GM12878 (cell line): ENCODE data around the gene HS6ST3. TPM values are rescaled to one million over a fixed set of nuclear protein-coding genes. Genes with fewer than 3 reads are reported as not detected.

ENCODE experiments used
- ATAC-seq: fragments of 200-7000 bp; cut with Tn5 transposase; 3 replicates; pipeline ENCODE4 v1.9.1; 2020; ENCODE audit warnings: mild to moderate bottlenecking, moderate library complexity
- BruUV-seq: library from RNA; stranded (reverse); fragments of 400-500 nt; replicated peaks from 2 replicates; lab custom pipeline; 2021; lab: Mats Ljungman, UMichigan
- CTCF ChIA-PET: fragments of 300-600 bp; sonication (Branson Sonifier 250); formaldehyde crosslinking; extraction: SDS; loops from one replicate; lab custom pipeline; 2021; ENCODE audit warnings: inconsistent platforms; lab: Yijun Ruan, JAX
- POLR2A ChIA-PET: fragments of 350-600 bp; formaldehyde crosslinking; extraction: SDS; loops from one replicate; lab custom pipeline; 2021; ENCODE audit warnings: inconsistent platforms; lab: Charles Lee
- RAD21 ChIA-PET: fragments of 300-600 bp; sonication (Branson Sonifier 250); formaldehyde crosslinking; loops from one replicate; lab custom pipeline; 2023; ENCODE audit warnings: antibody characterized with exemption; ENCODE audit not compliant: unreplicated experiment; lab: Charles Lee
- SMC1A ChIA-PET: fragments of 300-600 bp; sonication (Branson Sonifier 250); formaldehyde crosslinking; loops from one replicate; lab custom pipeline; 2023; ENCODE audit not compliant: unreplicated experiment, uncharacterized antibody; lab: Charles Lee
- DNase-seq: peaks from one replicate; pipeline ENCODE4 v3.0.0-alpha.2; 2011; ENCODE audit warnings: low read depth, low spot score
- FAIRE-seq: peaks from 3 replicates; lab custom pipeline; 2011; peaks lifted over from hg19 to GRCh38; lab: Jason Lieb, UNC
- H2AFZ ChIP-seq: 2 replicates; pipeline ENCODE4 v1.6.0; 2011; ENCODE audit warnings: low read depth, low read length, control low read depth; ENCODE audit not compliant: control insufficient read depth
- H3K27ac ChIP-seq: 2 replicates; pipeline ENCODE4 v1.5.1; 2011; ENCODE audit warnings: control low read depth; ENCODE audit not compliant: control insufficient read depth, insufficient read depth
- H3K27me3 ChIP-seq, 2 experiments: replicated peaks in 1 of 2; 2 replicates each; pipeline versions ENCODE4 v1.6.0 to v1.6.1; 2011; ENCODE audit warnings: low read length in 1 of 2; ENCODE audit not compliant: control insufficient read depth in 2 of 2, insufficient read depth in 2 of 2
- H3K36me3 ChIP-seq, 2 experiments: 2 replicates each; pipeline ENCODE4 v1.5.1; 2011; ENCODE audit warnings: low read length in 1 of 2; ENCODE audit not compliant: control insufficient read depth in 2 of 2, insufficient read depth in 2 of 2
- H3K4me1 ChIP-seq: 2 replicates; pipeline ENCODE4 v1.6.1; 2011; ENCODE audit warnings: mild to moderate bottlenecking, low read length, moderate library complexity, mixed read lengths; ENCODE audit not compliant: control insufficient read depth, insufficient read depth
- H3K4me2 ChIP-seq: 2 replicates; pipeline ENCODE4 v1.6.0; 2011; ENCODE audit warnings: control low read depth; ENCODE audit not compliant: control insufficient read depth, insufficient read depth
- H3K4me3 ChIP-seq: fragments of 200-600 bp; sonication (generic); 2 replicates; pipeline ENCODE4 v1.5.1; 2016
- H3K79me2 ChIP-seq: 2 replicates; pipeline ENCODE4 v1.6.0; 2011; ENCODE audit warnings: low read length; ENCODE audit not compliant: control insufficient read depth, insufficient read depth
- H3K9ac ChIP-seq: 2 replicates; pipeline ENCODE4 v1.8.0; 2011; ENCODE audit warnings: low read length, control low read depth, mixed read lengths; ENCODE audit not compliant: control insufficient read depth, insufficient read depth
- H3K9me3 ChIP-seq: replicated peaks from 3 replicates; pipeline ENCODE4 v1.5.1; 2011; ENCODE audit warnings: mild to moderate bottlenecking, low read length; ENCODE audit not compliant: control insufficient read depth, insufficient read depth
- H4K20me1 ChIP-seq: 2 replicates; pipeline ENCODE4 v1.6.0; 2011; ENCODE audit not compliant: control insufficient read depth, insufficient read depth
- ATF7 ChIP-seq: fragments of 450-650 bp; IDR thresholded peaks from 2 replicates; pipeline ENCODE4 v1.6.1; 2016; ENCODE audit warnings: low read depth, mild to moderate bottlenecking
- EP300 ChIP-seq, 2 experiments: fragments of 150-350 bp in 1 of 2; IDR thresholded peaks; 2 replicates each; pipeline ENCODE4 v1.6.1; 2011 to 2012; ENCODE audit warnings: low read depth in 2 of 2, low read length in 2 of 2, borderline replicate concordance in 1 of 2, improper control_type of control experiment in 1 of 2, inconsistent platforms in 1 of 2; ENCODE audit not compliant: control insufficient read depth in 1 of 2
- ESRRA ChIP-seq: IDR thresholded peaks from 2 replicates; pipeline ENCODE4 v1.6.1; 2012; ENCODE audit warnings: mild to moderate bottlenecking, low read length, improper control_type of control experiment
- GABPA ChIP-seq: IDR thresholded peaks from 2 replicates; pipeline ENCODE4 v1.6.1; 2014; ENCODE audit warnings: antibody characterized with exemption, low read depth, mild to moderate bottlenecking, inconsistent platforms
- HDGF ChIP-seq: fragments of 450-650 bp; IDR thresholded peaks from 2 replicates; pipeline ENCODE4 v1.6.1; 2016; ENCODE audit warnings: antibody characterized with exemption
- KAT2A ChIP-seq: conservative IDR thresholded peaks from 2 replicates; pipeline ENCODE4 v1.6.1; 2011; ENCODE audit warnings: low read depth, low read length; ENCODE audit not compliant: control insufficient read depth
- KLF5 ChIP-seq: fragments of 450-650 bp; IDR thresholded peaks from 2 replicates; pipeline ENCODE4 v1.6.1; 2014; ENCODE audit warnings: mild to moderate bottlenecking; ENCODE audit not compliant: partially characterized antibody
- MYB ChIP-seq: fragments of 150-350 bp; IDR thresholded peaks from 2 replicates; pipeline ENCODE4 v1.6.1; 2014; ENCODE audit warnings: mild to moderate bottlenecking, low read depth, low read length, borderline replicate concordance
- NR2C1 ChIP-seq: fragments of 450-650 bp; IDR thresholded peaks from 2 replicates; pipeline ENCODE4 v1.6.1; 2017; ENCODE audit warnings: antibody characterized with exemption, mild to moderate bottlenecking, moderate library complexity
- SREBF2 ChIP-seq: IDR thresholded peaks from 2 replicates; pipeline ENCODE4 v1.6.1; 2012; ENCODE audit warnings: mild to moderate bottlenecking, low read length
- STAT1 ChIP-seq: fragments of 450-650 bp; conservative IDR thresholded peaks from 2 replicates; pipeline ENCODE4 v1.6.1; 2014; ENCODE audit warnings: antibody characterized with exemption, mild to moderate bottlenecking
- STAT3 ChIP-seq: IDR thresholded peaks from 2 replicates; pipeline ENCODE4 v1.6.1; 2011; ENCODE audit warnings: low read depth, low read length, improper control_type of control experiment
- SUZ12 ChIP-seq: fragments of 200-600 bp; sonication (generic); IDR thresholded peaks from one replicate; pipeline ENCODE4 v1.6.1; 2018; ENCODE audit warnings: antibody characterized with exemption, mild to moderate bottlenecking; ENCODE audit not compliant: unreplicated experiment
- TARDBP ChIP-seq: IDR thresholded peaks from 2 replicates; pipeline ENCODE4 v1.6.1; 2016; ENCODE audit warnings: borderline replicate concordance
- YY1 ChIP-seq: IDR thresholded peaks from 2 replicates; pipeline ENCODE4 v1.6.1; 2011; ENCODE audit warnings: low read depth, mild to moderate bottlenecking, low read length
- ZNF622 ChIP-seq: fragments of 450-650 bp; IDR thresholded peaks from 2 replicates; pipeline ENCODE4 v1.6.1; 2017; ENCODE audit warnings: mild to moderate bottlenecking, inconsistent platforms
- ZSCAN29 ChIP-seq: fragments of 450-650 bp; IDR thresholded peaks from 2 replicates; pipeline ENCODE4 v1.6.1; 2017; ENCODE audit warnings: mild to moderate bottlenecking, moderate library complexity
- WGBS: methylation state at CpG from one replicate; pipeline ENCODE4 v1.1.6; 2016; ENCODE audit warnings: low lambda C conversion rate; ENCODE audit not compliant: insufficient replicate concordance, insufficient coverage; ENCODE audit errors: missing lambda C conversion rate; 5-methylcytosine and 5-hydroxymethylcytosine counted together
- in situ Hi-C: fragments of 300-500 bp; cut with MboI; formaldehyde crosslinking; loops from 9 replicates; pipeline ENCODE4 v1.14.3; 2018; ENCODE audit warnings: mixed read lengths
- intact Hi-C: fragments of 100-400 bp; cut with micrococcal nuclease; formaldehyde crosslinking; loops from one replicate; pipeline ENCODE4 v1.14.2; 2022; ENCODE audit not compliant: unreplicated experiment
- polyA plus RNA-seq, 11 experiments: library from polyadenylated mRNA; depleted of rRNA in 4 of 11; unstranded in 6 of 11; stranded (reverse) in 5 of 11; fragments of >200 nt; fragmentation: Nextera tagmentation in 4 of 11; fragmentation: Illumina TruSeq in 1 of 11; extraction: Ambion mirVana in 4 of 11; extraction: Trizol in 1 of 11; gene quantifications; 1 replicate in 1 of 11; 2 replicates in 10 of 11; pipeline versions ENCODE4 v1.2.1 to v1.2.3, GENCODE V29; 2011 to 2016; ENCODE audit warnings: inconsistent platforms in 2 of 11, missing spikeins in 2 of 11, low read depth in 1 of 11
- total RNA-seq, 4 experiments: library from RNA; depleted of rRNA in 3 of 4; stranded (reverse); fragments of >200 nt in 3 of 4; fragmentation: Illumina TruSeq in 1 of 4; extraction: Trizol in 1 of 4; gene quantifications; 2 replicates each; pipeline versions ENCODE4 v1.2.1 to v1.2.3, GENCODE V29; 2013 to 2021
- TF ChIP-seq, protein P1 (sequence below): fragments of 450-650 bp; IDR thresholded peaks from 2 replicates; pipeline ENCODE4 v1.6.1; 2014; ENCODE audit warnings: mild to moderate bottlenecking
- TF ChIP-seq, protein P2 (sequence below): IDR thresholded peaks from 2 replicates; pipeline ENCODE4 v1.6.1; 2012; ENCODE audit warnings: low read depth, low read length, improper control_type of control experiment

The HS6ST3 gene
- total and polyA plus RNA-seq, 10 of the 15 experiments (the other 5 are each of a cell fraction or from before 2014, with no cell fraction given): under 0.01 to 2.9 TPM; not detected in 8

DNA sequence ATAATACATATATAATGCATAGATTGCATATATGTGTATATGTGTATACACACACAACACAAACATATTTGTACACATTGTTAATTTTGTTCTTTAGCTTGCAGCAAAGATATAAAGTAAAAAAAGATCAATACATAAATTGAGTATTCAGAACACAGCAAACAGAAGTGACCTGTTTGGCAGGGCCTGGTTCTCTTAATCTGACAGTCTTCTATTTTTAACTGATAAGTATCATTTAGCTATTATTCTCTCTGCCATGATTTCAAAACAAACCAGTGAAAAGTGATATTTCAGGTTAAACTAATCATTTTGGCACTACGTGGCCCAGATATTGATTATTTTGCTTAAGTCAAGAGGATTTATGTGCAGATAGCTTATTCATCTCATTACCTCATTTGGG, 595.0 kb downstream of the HS6ST3 start:
- CTCF ChIA-PET: no interaction called here
- FAIRE-seq (no peak), ATAC-seq (no peak), DNase-seq (no peak)
- intact Hi-C loops: no loop called here
- H3K79me2 ChIP-seq: no peaks in the 10 kb centered on the region
- WGBS: 0% methylated on average over 1 of the region's 1 CpG
- H4K20me1 ChIP-seq: no peaks in the 10 kb centered on the region
- TF ChIP-seq KAT2A (no peak), HDGF (no peak), KLF5 (no peak), STAT3 (no peak), MYB (no peak), NR2C1 (no peak), ESRRA (no peak), YY1 (no peak), SUZ12 (no peak), GABPA (no peak), ZSCAN29 (no peak), STAT1 (no peak), ZNF622 (no peak), SREBF2 (no peak), TARDBP (no peak), EP300 (IDR thresholded peaks at IDR 0.05; ENCODE audit: borderline replicate concordance in 1 of 2, control insufficient read depth in 1 of 2, low read depth in 2 of 2, low read length in 2 of 2) (no peak), ATF7 (no peak)
- TF ChIP-seq, protein P1, sequence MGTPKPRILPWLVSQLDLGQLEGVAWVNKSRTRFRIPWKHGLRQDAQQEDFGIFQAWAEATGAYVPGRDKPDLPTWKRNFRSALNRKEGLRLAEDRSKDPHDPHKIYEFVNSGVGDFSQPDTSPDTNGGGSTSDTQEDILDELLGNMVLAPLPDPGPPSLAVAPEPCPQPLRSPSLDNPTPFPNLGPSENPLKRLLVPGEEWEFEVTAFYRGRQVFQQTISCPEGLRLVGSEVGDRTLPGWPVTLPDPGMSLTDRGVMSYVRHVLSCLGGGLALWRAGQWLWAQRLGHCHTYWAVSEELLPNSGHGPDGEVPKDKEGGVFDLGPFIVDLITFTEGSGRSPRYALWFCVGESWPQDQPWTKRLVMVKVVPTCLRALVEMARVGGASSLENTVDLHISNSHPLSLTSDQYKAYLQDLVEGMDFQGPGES: no peak
- TF ChIP-seq, protein P2, sequence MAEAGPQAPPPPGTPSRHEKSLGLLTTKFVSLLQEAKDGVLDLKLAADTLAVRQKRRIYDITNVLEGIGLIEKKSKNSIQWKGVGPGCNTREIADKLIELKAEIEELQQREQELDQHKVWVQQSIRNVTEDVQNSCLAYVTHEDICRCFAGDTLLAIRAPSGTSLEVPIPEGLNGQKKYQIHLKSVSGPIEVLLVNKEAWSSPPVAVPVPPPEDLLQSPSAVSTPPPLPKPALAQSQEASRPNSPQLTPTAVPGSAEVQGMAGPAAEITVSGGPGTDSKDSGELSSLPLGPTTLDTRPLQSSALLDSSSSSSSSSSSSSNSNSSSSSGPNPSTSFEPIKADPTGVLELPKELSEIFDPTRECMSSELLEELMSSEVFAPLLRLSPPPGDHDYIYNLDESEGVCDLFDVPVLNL: no peak
- TF ChIP-seq, all 136 proteins: peak for 0
- H3K4me3 ChIP-seq: no peak overlapping the region
- SMC1A ChIA-PET: interaction anchor here (1.0 kb wide), 2 partner anchors 16 to 74 kb away, joined by 3 read pairs; no protein-coding TSS in a partner anchor
- H3K9me3 ChIP-seq: no peaks in the 10 kb centered on the region
- no peak overlapping the region for H3K27ac ChIP-seq
- no TSS peak for BruUV-seq
- H3K4me2 ChIP-seq: no peak overlapping the region
- no peaks in the 10 kb centered on the region for H3K4me1 ChIP-seq
- H2AFZ ChIP-seq: no peak overlapping the region
- in situ Hi-C loops: no loop called here
- H3K36me3 ChIP-seq: no peaks in the 10 kb centered on the region
- RAD21 ChIA-PET: no interaction called here
- no peak overlapping the region for H3K9ac ChIP-seq
- POLR2A ChIA-PET: no interaction called here
- no peaks in the 10 kb centered on the region for H3K27me3 ChIP-seq
